Neural progenitor cell (in vitro differentiated cells): Measurements from ENCODE around the gene LGI4. TPM values are rescaled to one million over a fixed set of nuclear protein-coding genes. Genes with fewer than 3 reads are reported as not detected.

Experiments used
- DNase-seq: peaks from one replicate; pipeline ENCODE4 v3.0.0-alpha.2; 2016; ENCODE audit warnings: low spot score
- H2AFZ ChIP-seq: fragments of 200-600 bp; sonication (generic); replicated peaks from 2 replicates; pipeline ENCODE4 v1.6.1; 2016; ENCODE audit warnings: antibody characterized with exemption
- H3F3A ChIP-seq: fragments of 200-600 bp; sonication (generic); 2 replicates; pipeline ENCODE4 v1.6.1; 2016; ENCODE audit warnings: antibody characterized with exemption, low read depth
- H3K27ac ChIP-seq: fragments of 200-600 bp; sonication (generic); 2 replicates; pipeline ENCODE4 v1.5.1; 2016; ENCODE audit warnings: mild to moderate bottlenecking
- H3K27me3 ChIP-seq: fragments of 200-600 bp; sonication (generic); 2 replicates; pipeline ENCODE4 v1.6.1; 2016; ENCODE audit warnings: mild to moderate bottlenecking, moderate library complexity
- H3K36me3 ChIP-seq: fragments of 200-600 bp; sonication (generic); 2 replicates; pipeline ENCODE4 v1.5.1; 2016
- H3K4me1 ChIP-seq: fragments of 200-600 bp; sonication (generic); 2 replicates; pipeline ENCODE4 v1.6.1; 2016; ENCODE audit warnings: mixed run types
- H3K4me2 ChIP-seq: fragments of 200-600 bp; sonication (generic); 2 replicates; pipeline ENCODE4 v1.6.1; 2016
- H3K4me3 ChIP-seq: fragments of 200-600 bp; sonication (generic); 2 replicates; pipeline ENCODE4 v1.5.1; 2016
- H3K79me2 ChIP-seq: fragments of 200-600 bp; sonication (generic); 2 replicates; pipeline ENCODE4 v1.6.1; 2016; ENCODE audit warnings: low read depth
- H3K9ac ChIP-seq: fragments of 200-600 bp; sonication (generic); 2 replicates; pipeline ENCODE4 v1.6.1; 2016
- H3K9me3 ChIP-seq: fragments of 200-600 bp; sonication (generic); 2 replicates; pipeline ENCODE4 v1.5.1; 2016; ENCODE audit warnings: low read depth
- H4K20me1 ChIP-seq: fragments of 200-600 bp; sonication (generic); 2 replicates; pipeline ENCODE4 v1.6.1; 2016; ENCODE audit warnings: low read depth
- H3K27ac Mint-ChIP-seq: 3 replicates; pipeline ENCODE4 v1.8.0; 2021; ENCODE audit warnings: mixed read lengths
- H3K27me3 Mint-ChIP-seq: 2 replicates; pipeline ENCODE4 v1.8.0; 2022; ENCODE audit warnings: low read depth, mild to moderate bottlenecking, inconsistent platforms, moderate library complexity, mixed read lengths; ENCODE audit not compliant: insufficient read depth
- H3K36me3 Mint-ChIP-seq: 3 replicates; pipeline ENCODE4 v1.8.0; 2021; ENCODE audit warnings: mixed read lengths
- H3K4me1 Mint-ChIP-seq: 3 replicates; pipeline ENCODE4 v1.8.0; 2021; ENCODE audit warnings: mixed read lengths
- H3K4me3 Mint-ChIP-seq: 3 replicates; pipeline ENCODE4 v1.8.0; 2021; ENCODE audit warnings: mild to moderate bottlenecking, moderate library complexity, mixed read lengths
- H3K9me3 Mint-ChIP-seq: 3 replicates; pipeline ENCODE4 v1.8.0; 2020; ENCODE audit warnings: mixed read lengths
- EZH2 ChIP-seq: fragments of 200-600 bp; sonication (generic); IDR thresholded peaks from 2 replicates; pipeline ENCODE4 v1.6.1; 2017; ENCODE audit warnings: antibody characterized with exemption, mild to moderate bottlenecking, moderate library complexity
- EZH2phosphoT487 ChIP-seq: fragments of 200-600 bp; sonication (generic); IDR thresholded peaks from 2 replicates; pipeline ENCODE4 v1.6.1; 2017; ENCODE audit warnings: antibody characterized with exemption
- total RNA-seq: library from RNA; depleted of rRNA; stranded (reverse); fragments of >200 nt; gene quantifications from 2 replicates; pipeline ENCODE4 v1.2.3, GENCODE V29; 2015; ENCODE audit warnings: low replicate concordance
- TF ChIP-seq, protein P1 (sequence below): fragments of 200-600 bp; sonication (generic); IDR thresholded peaks from 2 replicates; pipeline ENCODE4 v1.5.1; 2017; ENCODE audit warnings: antibody characterized with exemption, mild to moderate bottlenecking

LGI4 gene
- total RNA-seq, 1 donor from 2014 or later: not detected

DNA sequence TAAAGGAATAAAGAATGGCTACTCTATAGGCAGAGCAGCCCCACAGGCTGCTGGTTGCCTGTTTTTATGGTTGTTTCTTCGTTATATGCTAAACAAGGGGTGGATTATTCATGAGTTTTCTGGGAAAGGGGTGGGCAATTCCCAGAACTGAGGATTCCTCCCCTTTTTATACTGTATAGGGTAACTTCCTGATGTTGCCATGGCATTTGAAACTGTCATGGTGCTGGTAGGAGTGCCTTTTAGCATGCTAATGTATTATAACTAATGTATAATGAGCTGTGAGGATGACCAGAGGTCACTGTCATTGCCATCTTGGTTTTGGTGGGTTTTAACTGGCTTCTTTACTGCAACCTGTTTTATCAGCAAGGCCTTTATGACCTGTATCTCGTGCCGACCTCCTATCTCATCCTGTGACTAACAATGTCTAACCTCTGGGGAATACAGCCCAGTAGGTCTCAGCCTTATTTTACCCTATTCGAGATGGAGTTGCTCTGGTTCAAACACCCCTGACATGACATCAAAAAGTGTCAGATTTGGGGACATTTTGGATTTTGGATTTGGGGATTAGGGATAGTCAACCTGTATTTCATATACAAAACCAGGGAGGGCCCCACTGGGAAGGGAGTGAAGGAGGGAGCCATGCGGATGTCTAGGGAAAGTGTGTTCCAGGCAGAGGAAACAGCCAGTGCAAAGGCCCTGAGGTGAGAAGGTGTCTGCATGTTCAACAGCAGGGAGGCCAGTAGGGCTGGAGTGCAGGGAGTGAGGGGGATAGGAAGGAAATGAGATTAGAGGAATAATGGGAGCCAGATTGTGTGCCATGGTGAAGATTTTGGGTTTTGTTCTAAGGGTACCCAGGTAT lies 30.6 kb upstream of the LGI4 start:
- no peaks in the 10 kb centered on the region for H3F3A ChIP-seq
- H3K27me3 Mint-ChIP-seq: peaks cover 8% of the 10 kb centered on the region
- no peak overlapping the region for H2AFZ ChIP-seq
- no peaks in the 10 kb centered on the region for H4K20me1 ChIP-seq
- H3K27me3 ChIP-seq: no peaks in the 10 kb centered on the region
- no peak overlapping the region for H3K4me3 ChIP-seq
- TF ChIP-seq, protein P1, sequence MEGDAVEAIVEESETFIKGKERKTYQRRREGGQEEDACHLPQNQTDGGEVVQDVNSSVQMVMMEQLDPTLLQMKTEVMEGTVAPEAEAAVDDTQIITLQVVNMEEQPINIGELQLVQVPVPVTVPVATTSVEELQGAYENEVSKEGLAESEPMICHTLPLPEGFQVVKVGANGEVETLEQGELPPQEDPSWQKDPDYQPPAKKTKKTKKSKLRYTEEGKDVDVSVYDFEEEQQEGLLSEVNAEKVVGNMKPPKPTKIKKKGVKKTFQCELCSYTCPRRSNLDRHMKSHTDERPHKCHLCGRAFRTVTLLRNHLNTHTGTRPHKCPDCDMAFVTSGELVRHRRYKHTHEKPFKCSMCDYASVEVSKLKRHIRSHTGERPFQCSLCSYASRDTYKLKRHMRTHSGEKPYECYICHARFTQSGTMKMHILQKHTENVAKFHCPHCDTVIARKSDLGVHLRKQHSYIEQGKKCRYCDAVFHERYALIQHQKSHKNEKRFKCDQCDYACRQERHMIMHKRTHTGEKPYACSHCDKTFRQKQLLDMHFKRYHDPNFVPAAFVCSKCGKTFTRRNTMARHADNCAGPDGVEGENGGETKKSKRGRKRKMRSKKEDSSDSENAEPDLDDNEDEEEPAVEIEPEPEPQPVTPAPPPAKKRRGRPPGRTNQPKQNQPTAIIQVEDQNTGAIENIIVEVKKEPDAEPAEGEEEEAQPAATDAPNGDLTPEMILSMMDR: no peak
- no peak for TF ChIP-seq EZH2
- no peak for TF ChIP-seq EZH2phosphoT487
- no peaks in the 10 kb centered on the region for H3K4me1 Mint-ChIP-seq
- H3K36me3 Mint-ChIP-seq: no peaks in the 10 kb centered on the region
- no peak overlapping the region for H3K27ac Mint-ChIP-seq
- H3K79me2 ChIP-seq: no peaks in the 10 kb centered on the region
- peaks cover 19% of the 10 kb centered on the region for H3K9me3 Mint-ChIP-seq
- no peak overlapping the region for H3K27ac ChIP-seq
- H3K4me2 ChIP-seq: no peak overlapping the region
- H3K9ac ChIP-seq: no peak overlapping the region
- DNase-seq: no peak
- H3K9me3 ChIP-seq: no peaks in the 10 kb centered on the region
- no peak overlapping the region for H3K4me3 Mint-ChIP-seq
- H3K36me3 ChIP-seq: no peaks in the 10 kb centered on the region
- H3K4me1 ChIP-seq: no peaks in the 10 kb centered on the region

GRCh38 chr19:35164418-35164817 lies 29.6 kb upstream of the LGI4 start:
- H3K27me3 ChIP-seq: no peaks in the 10 kb centered on the region
- Mint-ChIP-seq H3K4me3 (no peak overlapping the region), H3K27ac (no peak overlapping the region), H3K9me3 (peaks cover 19% of the 10 kb centered on the region), H3K36me3 (no peaks in the 10 kb centered on the region), H3K27me3 (peaks cover 8% of the 10 kb centered on the region), H3K4me1 (no peaks in the 10 kb centered on the region)
- no peaks in the 10 kb centered on the region for H4K20me1 ChIP-seq
- H3F3A ChIP-seq: no peaks in the 10 kb centered on the region
- no peak overlapping the region for H3K4me2 ChIP-seq
- DNase-seq: no peak
- no peak overlapping the region for H3K27ac ChIP-seq
- H3K4me3 ChIP-seq: no peak overlapping the region
- TF ChIP-seq EZH2phosphoT487 (no peak), EZH2 (no peak)
- TF ChIP-seq, protein P1: no peak
- H3K9ac ChIP-seq: no peak overlapping the region
- H3K36me3 ChIP-seq: no peaks in the 10 kb centered on the region
- no peaks in the 10 kb centered on the region for H3K9me3 ChIP-seq
- H2AFZ ChIP-seq: no peak overlapping the region
- no peaks in the 10 kb centered on the region for H3K79me2 ChIP-seq
- H3K4me1 ChIP-seq: no peaks in the 10 kb centered on the region

DNA sequence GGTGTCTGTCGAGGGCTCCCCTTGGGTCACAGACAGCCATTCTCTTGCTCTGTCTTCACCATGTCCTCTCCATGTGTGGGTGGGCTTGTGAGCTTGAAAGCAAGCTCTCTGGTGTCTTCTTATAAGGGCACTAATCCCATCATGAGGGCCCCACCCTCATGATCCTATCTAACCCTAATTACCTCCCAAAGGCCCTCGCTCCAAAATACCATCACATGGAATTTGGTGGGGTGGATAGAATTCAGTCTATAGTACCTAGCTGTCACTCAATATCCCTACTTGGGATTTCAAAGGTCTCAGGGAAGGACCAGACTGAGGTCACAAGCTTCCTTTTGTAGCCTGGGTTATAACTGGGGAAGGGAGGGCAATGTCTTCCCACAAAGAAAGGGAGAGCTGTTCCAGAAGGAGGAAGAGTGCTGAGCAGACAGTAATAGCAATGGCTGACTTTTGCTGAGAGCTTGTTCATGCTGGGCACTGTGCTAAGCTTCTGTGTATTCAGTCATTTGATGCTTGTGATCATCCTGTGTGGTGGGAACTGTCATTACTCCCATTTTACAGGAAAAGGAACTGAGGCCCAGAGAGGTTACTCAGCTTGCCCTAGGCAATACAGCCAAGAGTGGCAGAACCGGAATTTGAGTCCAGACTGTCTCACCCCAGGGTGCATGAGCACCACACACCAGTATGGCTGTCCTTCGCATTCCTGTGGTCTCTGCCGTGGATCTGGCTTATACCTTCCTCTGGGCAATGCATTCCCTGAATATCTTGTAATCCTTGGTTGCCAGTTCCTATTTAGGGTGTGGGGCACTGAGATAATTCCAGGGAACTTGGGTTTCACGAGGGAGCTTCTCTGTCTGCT lies 27.8 kb upstream of the LGI4 start:
- H3K36me3 ChIP-seq: no peaks in the 10 kb centered on the region
- TF ChIP-seq, protein P1: no peak
- TF ChIP-seq EZH2phosphoT487 (no peak), EZH2 (no peak)

More for the DNA sequence above, 27.8 kb upstream of the LGI4 start:
- no peaks in the 10 kb centered on the region for H3K36me3 Mint-ChIP-seq
- no peak for DNase-seq
- Histone ChIP-seq H2AFZ (no peak overlapping the region), H3K27me3 (no peaks in the 10 kb centered on the region), H3K9ac (no peak overlapping the region), H3K27ac (no peak overlapping the region), H3F3A (no peaks in the 10 kb centered on the region), H3K4me3 (no peak overlapping the region), H4K20me1 (no peaks in the 10 kb centered on the region), H3K4me1 (no peaks in the 10 kb centered on the region), H3K4me2 (no peak overlapping the region), H3K9me3 (no peaks in the 10 kb centered on the region), H3K79me2 (no peaks in the 10 kb centered on the region)
- no peak overlapping the region for H3K4me3 Mint-ChIP-seq
- peaks cover 12% of the 10 kb centered on the region for H3K27me3 Mint-ChIP-seq
- no peaks in the 10 kb centered on the region for H3K4me1 Mint-ChIP-seq
- H3K27ac Mint-ChIP-seq: no peak overlapping the region
- peaks cover 19% of the 10 kb centered on the region for H3K9me3 Mint-ChIP-seq
